Astrocyte of the spinal cord (primary cell): ENCODE measurements around the gene CREB1.
"Not testable (repeated sequence)": the region's sequence is repeated elsewhere in the genome, so short reads cannot be mapped to it uniquely, and the experiment has no call there.

Source experiments
- DNase-seq: peaks from one replicate; pipeline ENCODE4 v3.0.0; 2011; ENCODE audit warnings: low read depth, low spot score
- H3K4me3 ChIP-seq: 2 replicates; pipeline ENCODE4 v1.5.1; 2011; ENCODE audit warnings: low read depth, mild to moderate bottlenecking, low read length, moderate library complexity
- CTCF ChIP-seq: IDR thresholded peaks from 2 replicates; pipeline ENCODE4 v1.5.1; 2012; ENCODE audit warnings: low read depth, mild to moderate bottlenecking, low read length, inconsistent platforms
- in situ Hi-C: cut with HindIII; loops from 2 replicates; pipeline ENCODE4 v1.10.0; 2017; ENCODE audit warnings: low sequenced_read_pairs

CREB1 gene

GRCh38 chr2:207625014-207625907, 95.5 kb downstream of the CREB1 start, which contains the start of gene METTL21A:
Gene METTL21A (minus strand): TSS chr2:207625394. CDS start chr2:207624375, 1,019 bp downstream.
- DNase-seq = peak; percentile 90
- peak; percentile 53 for TF ChIP-seq CTCF
- H3K4me3 ChIP-seq = peak within 1 kb of the TSS; percentile 64
- in situ Hi-C loops = no loop called here

- in situ Hi-C loops = no loop called here
- no peak for DNase-seq
- H3K4me3 ChIP-seq = no peak overlapping the region
- no peak for TF ChIP-seq CTCF
Observed at GRCh38 chr2:207629553-207629952, 99.8 kb downstream of the CREB1 start.

GRCh38 chr2:207630491-207630890, 100.7 kb downstream of the CREB1 start:
- no peak for DNase-seq
- in situ Hi-C loops = no loop called here
- no peak for TF ChIP-seq CTCF
- no peak overlapping the region for H3K4me3 ChIP-seq

- no peak overlapping the region for H3K4me3 ChIP-seq
- DNase-seq = no peak
- no peak for TF ChIP-seq CTCF
- in situ Hi-C loops = no loop called here
Observed at GRCh38 chr2:207632575-207633493, 103.1 kb downstream of the CREB1 start.

GRCh38 chr2:207633686-207634085, 103.9 kb downstream of the CREB1 start:
- in situ Hi-C loops = no loop called here
- H3K4me3 ChIP-seq = no peak overlapping the region
- no peak for TF ChIP-seq CTCF
- DNase-seq = no peak

- in situ Hi-C loops = no loop called here
- no peak overlapping the region for H3K4me3 ChIP-seq
- DNase-seq = no peak
- no peak for TF ChIP-seq CTCF
Observed at GRCh38 chr2:207635468-207636200, 105.9 kb downstream of the CREB1 start.

- H3K4me3 ChIP-seq, in situ Hi-C loops, DNase-seq: not testable (repeated sequence)
Observed at GRCh38 chr2:207639288-207639687, 109.5 kb downstream of the CREB1 start.
